Progenitor cell of endocrine pancreas (in vitro differentiated cells): ENCODE data around the gene RAB3IL1. TPM values are rescaled to one million over a fixed set of nuclear protein-coding genes. Genes with fewer than 3 reads are reported as not detected.

Experiments
- DNase-seq: peaks from one replicate; pipeline ENCODE4 v3.0.0; 2021; ENCODE audit warnings: low spot score; ENCODE audit not compliant: unreplicated experiment
- H3K27ac Mint-ChIP-seq: 2 replicates; pipeline ENCODE4 v1.8.0; 2021; ENCODE audit warnings: mild to moderate bottlenecking, moderate library complexity, mixed read lengths
- H3K27me3 Mint-ChIP-seq: 2 replicates; pipeline ENCODE4 v1.8.0; 2021; ENCODE audit warnings: mixed read lengths
- H3K36me3 Mint-ChIP-seq: 2 replicates; pipeline ENCODE4 v1.8.0; 2022; ENCODE audit warnings: mixed read lengths; ENCODE audit not compliant: insufficient read depth
- H3K4me1 Mint-ChIP-seq: 2 replicates; pipeline ENCODE4 v1.8.0; 2021; ENCODE audit warnings: low read depth, mixed read lengths
- H3K4me3 Mint-ChIP-seq: 2 replicates; pipeline ENCODE4 v1.8.0; 2021; ENCODE audit warnings: low read depth, mild to moderate bottlenecking, moderate library complexity, mixed read lengths
- H3K9me3 Mint-ChIP-seq: 2 replicates; pipeline ENCODE4 v1.8.0; 2021; ENCODE audit warnings: low read depth, mixed read lengths
- total RNA-seq: library from RNA; stranded (reverse); gene quantifications from 2 replicates; pipeline ENCODE4 v1.2.1, GENCODE V29; 2021
- TF ChIP-seq, protein P1 (sequence below): fragments of 200-600 bp; sonication (generic); IDR thresholded peaks from one replicate; pipeline ENCODE4 v1.5.0; 2021; ENCODE audit warnings: antibody characterized with exemption, mild to moderate bottlenecking; ENCODE audit not compliant: unreplicated experiment

Gene RAB3IL1
- total RNA-seq, 1 donor from 2014 or later: 0.53 TPM

- Mint-ChIP-seq H3K36me3 (no peaks in the 10 kb centered on the region), H3K4me3 (no peak overlapping the region), H3K4me1 (no peaks in the 10 kb centered on the region), H3K27ac (no peak overlapping the region), H3K27me3 (peaks cover 3% of the 10 kb centered on the region), H3K9me3 (no peaks in the 10 kb centered on the region)
- no peak for DNase-seq
- TF ChIP-seq, protein P1, sequence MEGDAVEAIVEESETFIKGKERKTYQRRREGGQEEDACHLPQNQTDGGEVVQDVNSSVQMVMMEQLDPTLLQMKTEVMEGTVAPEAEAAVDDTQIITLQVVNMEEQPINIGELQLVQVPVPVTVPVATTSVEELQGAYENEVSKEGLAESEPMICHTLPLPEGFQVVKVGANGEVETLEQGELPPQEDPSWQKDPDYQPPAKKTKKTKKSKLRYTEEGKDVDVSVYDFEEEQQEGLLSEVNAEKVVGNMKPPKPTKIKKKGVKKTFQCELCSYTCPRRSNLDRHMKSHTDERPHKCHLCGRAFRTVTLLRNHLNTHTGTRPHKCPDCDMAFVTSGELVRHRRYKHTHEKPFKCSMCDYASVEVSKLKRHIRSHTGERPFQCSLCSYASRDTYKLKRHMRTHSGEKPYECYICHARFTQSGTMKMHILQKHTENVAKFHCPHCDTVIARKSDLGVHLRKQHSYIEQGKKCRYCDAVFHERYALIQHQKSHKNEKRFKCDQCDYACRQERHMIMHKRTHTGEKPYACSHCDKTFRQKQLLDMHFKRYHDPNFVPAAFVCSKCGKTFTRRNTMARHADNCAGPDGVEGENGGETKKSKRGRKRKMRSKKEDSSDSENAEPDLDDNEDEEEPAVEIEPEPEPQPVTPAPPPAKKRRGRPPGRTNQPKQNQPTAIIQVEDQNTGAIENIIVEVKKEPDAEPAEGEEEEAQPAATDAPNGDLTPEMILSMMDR: no peak
Measured at GRCh38 chr11:61945191-61945590, 27.8 kb upstream of the RAB3IL1 start.

GRCh38 chr11:61940466-61940865, 23.1 kb upstream of the RAB3IL1 start:
- no peaks in the 10 kb centered on the region for H3K36me3 Mint-ChIP-seq
- no peak overlapping the region for H3K4me3 Mint-ChIP-seq
- H3K27me3 Mint-ChIP-seq: no peaks in the 10 kb centered on the region
- no peak for DNase-seq
- H3K9me3 Mint-ChIP-seq: peaks cover 3% of the 10 kb centered on the region
- TF ChIP-seq, protein P1: no peak
- no peak overlapping the region for H3K27ac Mint-ChIP-seq
- H3K4me1 Mint-ChIP-seq: no peaks in the 10 kb centered on the region

GRCh38 chr11:61935861-61936260, 18.5 kb upstream of the RAB3IL1 start:
- no peaks in the 10 kb centered on the region for H3K27me3 Mint-ChIP-seq
- no peak overlapping the region for H3K4me3 Mint-ChIP-seq
- TF ChIP-seq, protein P1: no peak
- H3K9me3 Mint-ChIP-seq: peaks cover 9% of the 10 kb centered on the region
- DNase-seq: no peak
- H3K27ac Mint-ChIP-seq: no peak overlapping the region
- no peaks in the 10 kb centered on the region for H3K36me3 Mint-ChIP-seq
- H3K4me1 Mint-ChIP-seq: no peaks in the 10 kb centered on the region

GRCh38 chr11:61930933-61931332, 13.6 kb upstream of the RAB3IL1 start:
- Mint-ChIP-seq H3K27ac (no peak overlapping the region), H3K36me3 (no peaks in the 10 kb centered on the region), H3K27me3 (no peaks in the 10 kb centered on the region), H3K4me1 (peaks cover 4% of the 10 kb centered on the region), H3K4me3 (no peak overlapping the region), H3K9me3 (peaks cover 5% of the 10 kb centered on the region)
- DNase-seq: no peak
- TF ChIP-seq, protein P1: no peak

DNA sequence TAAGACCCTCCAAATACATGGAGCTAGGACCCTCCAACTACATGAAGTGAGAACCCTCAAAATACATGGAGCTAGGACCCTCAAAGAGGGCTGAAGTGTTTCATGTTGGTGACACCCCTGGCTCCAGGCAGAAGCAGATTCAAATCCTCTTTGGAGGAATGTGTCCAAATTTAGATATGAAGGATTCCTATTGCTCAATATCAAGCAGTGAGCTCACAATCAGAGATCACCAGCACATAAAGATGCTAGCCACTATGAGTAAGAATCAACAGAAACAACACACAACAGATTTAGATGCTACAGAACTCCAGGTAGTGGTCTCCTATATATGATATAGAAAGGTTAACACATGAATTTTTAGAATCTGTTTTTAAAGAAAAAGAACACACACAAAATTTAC, 11.2 kb upstream of the RAB3IL1 start:
- no peak overlapping the region for H3K4me3 Mint-ChIP-seq
- H3K9me3 Mint-ChIP-seq: peaks cover 5% of the 10 kb centered on the region
- DNase-seq: no peak
- TF ChIP-seq, protein P1: no peak
- H3K36me3 Mint-ChIP-seq: no peaks in the 10 kb centered on the region
- H3K27ac Mint-ChIP-seq: no peak overlapping the region
- no peaks in the 10 kb centered on the region for H3K27me3 Mint-ChIP-seq
- H3K4me1 Mint-ChIP-seq: peaks cover 13% of the 10 kb centered on the region
